Adrenal gland (tissue), 5 donors: Measurements from ENCODE around the gene SNX11.

ENCODE experiments used
- POLR2A ChIP-seq, 2 donors: fragments of 450-650 bp; IDR thresholded peaks; one replicate each; pipeline ENCODE4 v1.6.1; 2017; ENCODE audit warnings: antibody characterized with exemption in 2 of 2, mild to moderate bottlenecking in 2 of 2, moderate library complexity in 1 of 2
- TF ChIP-seq, protein P1 (sequence below), 6 experiments: fragments of 450-650 bp in 4 of 6; fragments of 200-600 bp in 2 of 6; sonication (generic) in 1 of 6; IDR thresholded peaks; 1 replicate in 5 of 6; 2 replicates in 1 of 6; pipeline versions ENCODE4 v1.5.1 to v1.8.0; 2016 to 2021; ENCODE audit warnings: antibody characterized with exemption in 6 of 6, mild to moderate bottlenecking in 2 of 6, moderate library complexity in 1 of 6
- donor health status: DM: no; HTN: no; CAD: no.

DNA sequence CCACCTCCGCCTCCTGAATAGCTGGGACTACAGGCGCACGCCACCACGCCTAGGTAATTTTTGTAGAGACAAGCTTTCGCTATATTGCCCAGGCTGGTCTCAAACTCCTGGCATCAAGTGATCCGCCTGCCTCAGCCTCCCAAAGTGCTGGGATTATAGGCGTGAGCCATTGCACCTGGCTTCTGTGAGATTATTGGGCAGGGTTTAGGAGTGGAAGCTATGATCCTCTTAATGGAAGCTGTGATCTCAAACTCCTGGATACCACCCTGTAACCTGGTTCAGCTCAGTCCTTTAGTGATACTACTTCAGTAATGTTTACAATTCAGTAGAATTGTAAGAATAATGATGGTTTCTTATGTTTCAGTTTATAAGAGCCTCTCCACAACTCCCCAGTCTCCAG lies 45.3 kb upstream of the SNX11 start:
- TF ChIP-seq, protein P1, sequence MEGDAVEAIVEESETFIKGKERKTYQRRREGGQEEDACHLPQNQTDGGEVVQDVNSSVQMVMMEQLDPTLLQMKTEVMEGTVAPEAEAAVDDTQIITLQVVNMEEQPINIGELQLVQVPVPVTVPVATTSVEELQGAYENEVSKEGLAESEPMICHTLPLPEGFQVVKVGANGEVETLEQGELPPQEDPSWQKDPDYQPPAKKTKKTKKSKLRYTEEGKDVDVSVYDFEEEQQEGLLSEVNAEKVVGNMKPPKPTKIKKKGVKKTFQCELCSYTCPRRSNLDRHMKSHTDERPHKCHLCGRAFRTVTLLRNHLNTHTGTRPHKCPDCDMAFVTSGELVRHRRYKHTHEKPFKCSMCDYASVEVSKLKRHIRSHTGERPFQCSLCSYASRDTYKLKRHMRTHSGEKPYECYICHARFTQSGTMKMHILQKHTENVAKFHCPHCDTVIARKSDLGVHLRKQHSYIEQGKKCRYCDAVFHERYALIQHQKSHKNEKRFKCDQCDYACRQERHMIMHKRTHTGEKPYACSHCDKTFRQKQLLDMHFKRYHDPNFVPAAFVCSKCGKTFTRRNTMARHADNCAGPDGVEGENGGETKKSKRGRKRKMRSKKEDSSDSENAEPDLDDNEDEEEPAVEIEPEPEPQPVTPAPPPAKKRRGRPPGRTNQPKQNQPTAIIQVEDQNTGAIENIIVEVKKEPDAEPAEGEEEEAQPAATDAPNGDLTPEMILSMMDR (IDR thresholded peaks at IDR 0.05), result no peak
- no peak for TF ChIP-seq POLR2A (IDR thresholded peaks at IDR 0.05)
